Measurements from ENCODE around the gene FBXL13. TPM values are rescaled to one million over a fixed set of nuclear protein-coding genes. Genes with fewer than 3 reads are reported as not detected.

Gene FBXL13
- total RNA-seq, 2 experiments from 2014 or later: 1.6 to 2.0 TPM

GRCh38 chr7:102843850-102844249, 230.7 kb downstream of the FBXL13 start:
- H3K4me2 ChIP-seq (ENCODE audit: low read length): no peak overlapping the region
- CTCF ChIA-PET (ENCODE audit: unreplicated experiment): no interaction called here
- no peak for TF ChIP-seq EZH2phosphoT487 (IDR thresholded peaks at IDR 0.05; ENCODE audit: borderline replicate concordance, low read depth, low read length)
- TF ChIP-seq CTCF (conservative IDR thresholded peaks at IDR 0.05; ENCODE audit: low read length): no peak
- DNase-seq (ENCODE audit: low spot score): no peak
- no peak overlapping the region for H3K4me3 ChIP-seq (ENCODE audit: low read depth, low read length, poor library complexity, severe bottlenecking)
- no peaks in the 10 kb centered on the region for H3K79me2 ChIP-seq (ENCODE audit: insufficient read depth, low read depth, low read length)
- intact Hi-C loops (cut with micrococcal nuclease; ENCODE audit: unreplicated experiment): no loop called here
- no peaks in the 10 kb centered on the region for H3K9me3 ChIP-seq (ENCODE audit: low read length)
- H3K36me3 ChIP-seq (ENCODE audit: insufficient read depth, low read length): no peaks in the 10 kb centered on the region
- no peaks in the 10 kb centered on the region for H3K4me1 ChIP-seq (ENCODE audit: insufficient read depth, low read length, poor library complexity, severe bottlenecking)
- BruUV-seq (replicated peaks): no TSS peak
- H2AFZ ChIP-seq (ENCODE audit: low read length): no peak overlapping the region
- POLR2A ChIA-PET: no interaction called here
- H4K20me1 ChIP-seq (ENCODE audit: insufficient read depth, low read length): no peaks in the 10 kb centered on the region
- no peaks in the 10 kb centered on the region for H3K9me2 ChIP-seq (ENCODE audit: insufficient read depth, low read length)
- no peak overlapping the region for H3K27ac ChIP-seq (ENCODE audit: low read depth, low read length, poor library complexity, severe bottlenecking)

- H3K4me1 ChIP-seq (ENCODE audit: insufficient read depth, low read length, poor library complexity, severe bottlenecking): no peaks in the 10 kb centered on the region
- CTCF ChIA-PET (ENCODE audit: unreplicated experiment): no interaction called here
- no TSS peak for BruUV-seq (replicated peaks)
- no peaks in the 10 kb centered on the region for H3K9me3 ChIP-seq (ENCODE audit: low read length)
- POLR2A ChIA-PET: interaction anchor here (0.6 kb wide), 1 partner anchor 538 kb away, joined by 4 read pairs; no protein-coding TSS in a partner anchor
- intact Hi-C loops (cut with micrococcal nuclease; ENCODE audit: unreplicated experiment): no loop called here
- no peak overlapping the region for H3K4me3 ChIP-seq (ENCODE audit: low read depth, low read length, poor library complexity, severe bottlenecking)
- no peak for DNase-seq (ENCODE audit: low spot score)
- TF ChIP-seq EZH2phosphoT487 (IDR thresholded peaks at IDR 0.05; ENCODE audit: borderline replicate concordance, low read depth, low read length) (no peak), CTCF (conservative IDR thresholded peaks at IDR 0.05; ENCODE audit: low read length) (no peak)
- H3K27ac ChIP-seq (ENCODE audit: low read depth, low read length, poor library complexity, severe bottlenecking): no peak overlapping the region
- no peak overlapping the region for H2AFZ ChIP-seq (ENCODE audit: low read length)
- no peaks in the 10 kb centered on the region for H4K20me1 ChIP-seq (ENCODE audit: insufficient read depth, low read length)
- H3K36me3 ChIP-seq (ENCODE audit: insufficient read depth, low read length): no peaks in the 10 kb centered on the region
- H3K9me2 ChIP-seq (ENCODE audit: insufficient read depth, low read length): no peaks in the 10 kb centered on the region
- no peak overlapping the region for H3K4me2 ChIP-seq (ENCODE audit: low read length)
- H3K79me2 ChIP-seq (ENCODE audit: insufficient read depth, low read depth, low read length): no peaks in the 10 kb centered on the region
Observed at GRCh38 chr7:102842284-102842683, 232.3 kb downstream of the FBXL13 start.

- ChIA-PET CTCF (ENCODE audit: unreplicated experiment) (no interaction called here), POLR2A (interaction anchor here (0.5 kb wide), 1 partner anchor 94 kb away, joined by 4 read pairs; no protein-coding TSS in a partner anchor)
- Histone ChIP-seq H3K4me3 (ENCODE audit: low read depth, low read length, poor library complexity, severe bottlenecking) (no peak overlapping the region), H3K9me3 (ENCODE audit: low read length) (no peaks in the 10 kb centered on the region), H3K36me3 (ENCODE audit: insufficient read depth, low read length) (no peaks in the 10 kb centered on the region), H3K27ac (ENCODE audit: low read depth, low read length, poor library complexity, severe bottlenecking) (no peak overlapping the region), H2AFZ (ENCODE audit: low read length) (no peak overlapping the region), H3K79me2 (ENCODE audit: insufficient read depth, low read depth, low read length) (no peaks in the 10 kb centered on the region), H3K4me1 (ENCODE audit: insufficient read depth, low read length, poor library complexity, severe bottlenecking) (no peaks in the 10 kb centered on the region), H4K20me1 (ENCODE audit: insufficient read depth, low read length) (no peaks in the 10 kb centered on the region), H3K4me2 (ENCODE audit: low read length) (no peak overlapping the region), H3K9me2 (ENCODE audit: insufficient read depth, low read length) (no peaks in the 10 kb centered on the region)
- no TSS peak for BruUV-seq (replicated peaks)
- no peak for TF ChIP-seq CTCF (conservative IDR thresholded peaks at IDR 0.05; ENCODE audit: low read length)
- no peak for TF ChIP-seq EZH2phosphoT487 (IDR thresholded peaks at IDR 0.05; ENCODE audit: borderline replicate concordance, low read depth, low read length)
- no peak for DNase-seq (ENCODE audit: low spot score)
- intact Hi-C loops (cut with micrococcal nuclease; ENCODE audit: unreplicated experiment): no loop called here
Observed at GRCh38 chr7:102841290-102841689, 233.3 kb downstream of the FBXL13 start.

Measured in OCI-LY7 (cell line).